CD14-positive monocyte (primary cell): ENCODE measurements around the gene MYO1D. TPM values are rescaled to one million over a fixed set of nuclear protein-coding genes. Genes with fewer than 3 reads are reported as not detected.

Experiments used
- DNase-seq, 3 donors: peaks; one replicate each; pipeline ENCODE4 v3.0.0-alpha.2; 2011 to 2022
- H2AFZ ChIP-seq: 2 replicates; pipeline ENCODE4 v1.6.0; 2012; ENCODE audit warnings: mild to moderate bottlenecking, low read depth, low read length, inconsistent platforms; ENCODE audit not compliant: insufficient read depth, poor library complexity, severe bottlenecking
- H3K27ac ChIP-seq, 2 donors: 1 replicate in 1 of 2; 2 replicates in 1 of 2; pipeline ENCODE4 v1.5.1; 2012 to 2013; ENCODE audit warnings: low read length in 2 of 2, control low read depth in 1 of 2, inconsistent platforms in 1 of 2, low read depth in 1 of 2, mild to moderate bottlenecking in 1 of 2
- H3K27me3 ChIP-seq, 2 donors: one replicate each; pipeline versions ENCODE4 v1.6.0 to v1.6.1; 2011 to 2013; ENCODE audit warnings: low read length in 2 of 2; ENCODE audit not compliant: control insufficient read depth in 2 of 2, insufficient read depth in 2 of 2
- H3K36me3 ChIP-seq, 2 donors: replicated peaks in 1 of 2; 1 replicate in 1 of 2; 2 replicates in 1 of 2; pipeline versions ENCODE4 v1.5.1 to v1.6.1; 2012 to 2013; ENCODE audit warnings: low read length in 2 of 2, control low read depth in 1 of 2, inconsistent platforms in 1 of 2, mild to moderate bottlenecking in 1 of 2; ENCODE audit not compliant: insufficient read depth in 2 of 2, control insufficient read depth in 1 of 2
- H3K4me1 ChIP-seq, 2 donors: 1 replicate in 1 of 2; 2 replicates in 1 of 2; pipeline versions ENCODE4 v1.5.1 to v1.6.1; 2012 to 2013; ENCODE audit warnings: low read length in 2 of 2, control low read depth in 1 of 2, inconsistent platforms in 1 of 2, mild to moderate bottlenecking in 1 of 2, moderate library complexity in 1 of 2; ENCODE audit not compliant: insufficient read depth in 2 of 2, control insufficient read depth in 1 of 2
- H3K4me2 ChIP-seq: replicated peaks from 2 replicates; pipeline ENCODE3; 2012; ENCODE audit warnings: low read length, moderate library complexity, mild to moderate bottlenecking; ENCODE audit not compliant: poor library complexity, severe bottlenecking; ENCODE audit errors: extremely low read depth
- H3K4me3 ChIP-seq, 3 experiments: fragments of 200-600 bp in 1 of 3; sonication (generic) in 1 of 3; replicated peaks in 1 of 3; 1 replicate in 2 of 3; 2 replicates in 1 of 3; pipeline ENCODE4 v1.5.1; 2011 to 2013; ENCODE audit warnings: low read length in 3 of 3, mild to moderate bottlenecking in 3 of 3, control low read depth in 2 of 3, low read depth in 2 of 3, inconsistent platforms in 1 of 3, moderate library complexity in 1 of 3
- H3K79me2 ChIP-seq: 2 replicates; pipeline ENCODE4 v1.6.0; 2012; ENCODE audit warnings: mild to moderate bottlenecking, control low read depth, inconsistent platforms, low read length, moderate library complexity; ENCODE audit not compliant: insufficient read depth
- H3K9ac ChIP-seq: 2 replicates; pipeline ENCODE4 v1.6.0; 2017; ENCODE audit warnings: low read length, mild to moderate bottlenecking; ENCODE audit not compliant: insufficient read depth, poor library complexity, severe bottlenecking
- H3K9me3 ChIP-seq, 2 donors: replicated peaks in 1 of 2; 1 replicate in 1 of 2; 2 replicates in 1 of 2; pipeline versions ENCODE4 v1.5.1 to v1.6.1; 2012 to 2013; ENCODE audit warnings: low read length in 2 of 2, control low read depth in 1 of 2; ENCODE audit not compliant: control insufficient read depth in 1 of 2, insufficient read depth in 1 of 2
- H4K20me1 ChIP-seq: 2 replicates; pipeline ENCODE4 v1.6.0; 2012; ENCODE audit warnings: mild to moderate bottlenecking, low read length, control low read depth, moderate library complexity; ENCODE audit not compliant: insufficient read depth
- H3K27ac Mint-ChIP-seq, 7 donors: one replicate each; pipeline ENCODE4 v1.8.0; 2020; ENCODE audit warnings: mild to moderate bottlenecking in 7 of 7, mixed read lengths in 7 of 7, moderate library complexity in 6 of 7, inconsistent platforms in 2 of 7
- H3K27me3 Mint-ChIP-seq, 3 donors: one replicate each; pipeline ENCODE4 v1.8.0; 2021 to 2022; ENCODE audit warnings: low read depth in 3 of 3, mild to moderate bottlenecking in 3 of 3, mixed read lengths in 3 of 3, moderate library complexity in 3 of 3, inconsistent platforms in 1 of 3
- H3K36me3 Mint-ChIP-seq, 2 donors: one replicate each; pipeline ENCODE4 v1.8.0; 2020; ENCODE audit warnings: mixed read lengths in 2 of 2, inconsistent platforms in 1 of 2, mild to moderate bottlenecking in 1 of 2
- H3K4me1 Mint-ChIP-seq: one replicate; pipeline ENCODE4 v1.8.0; 2020; ENCODE audit warnings: mild to moderate bottlenecking, mixed read lengths
- H3K4me3 Mint-ChIP-seq, 2 donors: one replicate each; pipeline ENCODE4 v1.8.0; 2020; ENCODE audit warnings: mild to moderate bottlenecking in 2 of 2, mixed read lengths in 2 of 2, moderate library complexity in 1 of 2
- H3K9me3 Mint-ChIP-seq, 7 donors: one replicate each; pipeline ENCODE4 v1.8.0; 2020 to 2022; ENCODE audit warnings: mixed read lengths in 7 of 7, mild to moderate bottlenecking in 6 of 7, moderate library complexity in 6 of 7, inconsistent platforms in 2 of 7
- CTCF ChIP-seq: fragments of 200-600 bp; IDR thresholded peaks from one replicate; pipeline ENCODE4 v1.8.0; 2022; ENCODE audit warnings: antibody characterized with exemption, mild to moderate bottlenecking
- WGBS: methylation state at CpG from one replicate; pipeline ENCODE4 v1.1.5; 2013; ENCODE audit warnings: missing lambda C conversion rate; ENCODE audit not compliant: insufficient coverage; 5-methylcytosine and 5-hydroxymethylcytosine counted together
- intact Hi-C, 2 donors: fragments of 100-400 bp; cut with micrococcal nuclease; formaldehyde crosslinking; loops; one replicate each; pipeline versions ENCODE4 v1.15.0 to v1.15.1; 2023
- polyA plus RNA-seq, 3 donors: library from polyadenylated mRNA; depleted of rRNA in 1 of 3; unstranded in 2 of 3; stranded (reverse) in 1 of 3; fragments of 300-500 nt in 2 of 3; fragments of >200 nt in 1 of 3; fragmentation: Illumina TruSeq in 2 of 3; gene quantifications; 1 replicate in 2 of 3; 2 replicates in 1 of 3; pipeline ENCODE4 v1.2.3, GENCODE V29; 2012 to 2021

MYO1D gene
- polyA plus RNA-seq, 3 donors = 0.22 to 0.39 (median 0.26) TPM

- Histone ChIP-seq H3K4me1 (peaks cover 13 to 17% of the 10 kb centered on the region in 2 donors), H2AFZ (no peak overlapping the region), H3K27ac (no peak overlapping the region), H3K4me2 (no peak overlapping the region), H3K79me2 (peaks cover 56% of the 10 kb centered on the region), H4K20me1 (peaks cover 32% of the 10 kb centered on the region), H3K9ac (no peak overlapping the region), H3K4me3 (no peak overlapping the region), H3K9me3 (no peaks in the 10 kb centered on the region), H3K36me3 (peaks cover 68 to 82% of the 10 kb centered on the region in 2 donors), H3K27me3 (no peaks in the 10 kb centered on the region)
- TF ChIP-seq CTCF = no peak
- Mint-ChIP-seq H3K4me1 (peaks cover 18% of the 10 kb centered on the region), H3K27ac (no peak overlapping the region), H3K27me3 (peaks cover 0 to 1% (median 0%) of the 10 kb centered on the region in 3 donors), H3K4me3 (no peak overlapping the region), H3K9me3 (peaks cover 0 to 2% (median 0%) of the 10 kb centered on the region in 7 donors), H3K36me3 (peaks cover 76 to 84% of the 10 kb centered on the region in 2 donors)
- no peak for DNase-seq
- 100% methylated on average over 2 of the region's 5 CpGs for WGBS
- intact Hi-C loops = loop anchor here in 1 of 2 donors (10.0 kb wide), 1 partner anchor 185 kb away; the partner anchor contains the start of gene RHBDL3
Observed at GRCh38 chr17:32449963-32450362, 427.0 kb downstream of the MYO1D start.

- WGBS = 100% methylated on average over 2 of the region's 2 CpGs
- DNase-seq = no peak
- H3K9me3 Mint-ChIP-seq = peaks cover 0 to 2% (median 0%) of the 10 kb centered on the region in 7 donors
- peak overlapping the region in 2 of 7 donors; percentile 6 to 52 for H3K27ac Mint-ChIP-seq
- Histone ChIP-seq H3K9me3 (no peaks in the 10 kb centered on the region), H2AFZ (no peak overlapping the region), H3K79me2 (peaks cover 60% of the 10 kb centered on the region), H3K9ac (no peak overlapping the region), H3K36me3 (peaks cover 38 to 52% of the 10 kb centered on the region in 2 donors), H3K4me2 (no peak overlapping the region), H4K20me1 (peaks cover 11% of the 10 kb centered on the region), H3K4me3 (no peak overlapping the region), H3K27ac (no peak overlapping the region), H3K27me3 (no peaks in the 10 kb centered on the region), H3K4me1 (peaks cover 18 to 26% of the 10 kb centered on the region in 2 donors)
- intact Hi-C loops = loop anchor here in 1 of 2 donors (10.0 kb wide), 1 partner anchor 182 kb away; the partner anchor contains the start of gene RHBDL3
- H3K27me3 Mint-ChIP-seq = peaks cover 5 to 13% (median 10%) of the 10 kb centered on the region in 3 donors
- H3K36me3 Mint-ChIP-seq = peaks cover 48 to 54% of the 10 kb centered on the region in 2 donors
- H3K4me1 Mint-ChIP-seq = peaks cover 24% of the 10 kb centered on the region
- no peak overlapping the region for H3K4me3 Mint-ChIP-seq
- no peak for TF ChIP-seq CTCF
Observed at GRCh38 chr17:32446949-32447348, 430.0 kb downstream of the MYO1D start.
